HG03432 (cell line): Measurements from ENCODE around the gene YOD1.

Experiments
- ATAC-seq: cut with Tn5 transposase; IDR thresholded peaks from one replicate; pipeline ENCODE4 v1.9.1; 2021; ENCODE audit warnings: mild to moderate bottlenecking, moderate library complexity; ENCODE audit not compliant: unreplicated experiment

The YOD1 gene

DNA sequence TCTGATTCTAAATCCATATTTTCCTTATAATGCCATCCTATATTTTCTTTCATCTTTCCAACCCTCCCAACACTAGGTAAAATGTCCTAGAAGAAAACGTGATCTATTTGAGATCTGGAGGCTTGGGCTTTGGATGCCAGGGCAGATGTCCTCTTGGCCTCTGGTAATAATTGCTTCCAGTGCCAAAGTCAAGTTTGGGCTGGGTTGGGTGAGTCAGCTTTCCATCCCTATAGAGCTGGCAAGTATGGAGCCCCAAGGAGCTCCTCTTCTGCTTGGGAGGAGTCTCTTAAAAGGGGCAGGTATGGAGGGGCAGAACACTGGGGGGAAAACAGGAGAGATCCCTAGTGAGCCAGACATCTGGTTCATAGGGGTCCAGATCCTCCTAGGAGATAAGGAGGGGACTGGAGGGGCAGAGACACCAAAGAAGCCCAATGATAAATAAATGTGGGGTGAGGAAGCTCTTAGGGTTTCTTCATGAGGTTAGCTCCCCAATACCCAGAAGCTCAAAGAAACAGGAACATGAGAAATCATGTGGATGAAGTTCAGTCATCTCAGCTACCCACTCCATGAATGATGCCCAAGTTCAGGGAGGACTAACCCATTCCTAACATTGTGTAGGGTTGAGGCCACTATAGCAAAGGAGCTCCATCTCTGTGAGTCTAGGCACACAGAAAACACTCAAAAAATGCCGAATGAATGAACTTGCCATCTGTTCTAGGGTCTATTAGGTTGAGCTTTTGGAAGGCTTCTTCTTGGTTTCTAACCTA lies 21.9 kb downstream of the YOD1 start:
- ATAC-seq = no peak

- no peak for ATAC-seq
These were observed 23.1 kb downstream of the YOD1 start for GRCh38 chr1:207027921-207028320.

GRCh38 chr1:207027206-207027777 lies 23.7 kb downstream of the YOD1 start:
- no peak for ATAC-seq

DNA sequence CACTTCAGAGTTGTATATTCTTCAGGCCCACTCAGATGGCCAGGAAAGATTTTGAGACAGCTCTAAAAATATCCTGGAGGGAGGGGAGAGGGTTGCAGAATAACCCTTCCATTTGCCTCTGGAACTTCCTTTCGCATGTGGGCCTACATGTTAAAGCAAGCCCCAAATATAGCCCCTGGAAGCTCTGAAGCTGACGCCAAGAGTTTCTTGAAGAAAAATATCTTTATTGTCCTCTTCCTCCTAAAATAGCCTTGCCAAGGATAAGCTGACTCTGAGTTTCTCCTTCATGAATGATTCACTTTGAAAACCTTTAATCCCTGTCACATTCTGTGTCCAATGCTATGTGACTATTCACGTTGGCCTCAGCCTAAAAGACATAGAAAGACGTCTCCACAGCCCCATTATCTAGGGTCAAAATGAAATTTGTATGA lies 24.9 kb downstream of the YOD1 start:
- ATAC-seq = no peak

DNA sequence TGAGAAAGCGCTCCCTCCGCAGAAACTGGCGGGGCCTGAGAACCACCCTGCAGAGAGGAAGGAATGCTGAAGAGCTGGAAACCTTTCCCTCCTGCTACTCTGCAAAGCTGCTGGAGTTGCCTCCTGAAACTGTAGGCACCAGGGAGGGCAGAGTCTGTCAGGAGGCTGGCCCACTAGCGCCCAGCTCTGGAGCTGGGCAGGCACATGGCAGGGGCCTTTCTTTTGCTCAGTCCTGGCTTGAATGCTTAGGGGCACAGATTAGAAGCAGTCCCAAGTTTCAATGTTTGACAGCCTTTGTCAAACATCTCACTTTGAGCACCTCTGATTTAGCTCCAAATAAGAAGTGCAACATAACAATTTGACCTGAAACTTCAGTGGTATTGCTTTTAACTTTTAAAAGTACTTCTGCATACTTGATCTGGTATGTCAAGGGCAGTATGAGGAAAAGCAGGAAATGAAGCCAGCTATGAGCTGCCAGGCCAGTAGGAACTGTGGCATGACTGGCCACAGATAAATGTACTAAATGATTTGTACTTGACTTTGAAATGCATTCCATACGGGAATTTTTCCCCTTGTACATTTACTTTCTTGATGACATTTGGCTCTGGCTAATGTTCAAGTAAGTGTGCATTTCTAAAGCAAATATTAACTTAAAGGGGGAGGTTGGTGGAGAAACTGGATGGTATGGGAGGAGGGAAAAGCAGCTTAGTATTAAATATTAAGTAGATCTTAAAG lies 25.7 kb downstream of the YOD1 start:
- no peak for ATAC-seq

GRCh38 chr1:207024202-207025145 lies 26.5 kb downstream of the YOD1 start:
- no peak for ATAC-seq

DNA sequence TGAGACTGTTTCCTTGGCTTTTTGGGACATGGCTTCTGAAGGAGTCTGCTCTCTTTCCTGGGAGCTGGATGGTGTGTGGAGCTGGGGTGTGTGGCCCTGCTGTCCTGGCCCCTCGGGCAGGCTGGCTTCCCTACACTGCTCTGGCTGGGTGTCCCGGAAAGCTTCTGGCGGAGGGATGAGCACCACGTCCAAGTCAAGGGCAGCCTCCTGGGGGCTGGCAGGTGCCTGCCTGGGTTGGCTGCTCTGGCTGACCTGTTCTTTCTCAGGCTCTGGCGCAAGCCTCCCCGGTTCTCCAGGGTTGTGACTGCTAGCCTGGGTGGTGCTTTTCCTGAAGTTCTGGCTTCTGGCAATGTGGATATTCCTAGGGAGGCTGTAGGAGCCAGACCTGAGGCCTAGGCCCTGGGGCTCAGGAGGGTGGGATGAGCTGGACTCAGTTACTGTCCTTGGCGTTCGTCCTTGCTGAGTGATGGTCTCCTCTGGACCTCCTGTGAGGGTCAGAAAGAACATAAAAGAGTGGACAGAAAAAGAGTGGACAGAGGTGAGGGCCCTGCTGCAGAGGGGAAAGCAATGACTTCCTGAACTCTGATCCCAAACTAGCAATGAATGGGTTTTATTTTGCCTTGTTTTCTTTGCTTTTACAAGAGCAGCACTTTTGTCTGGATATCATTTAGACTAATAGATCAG lies 27.9 kb downstream of the YOD1 start:
- ATAC-seq = no peak

- no peak for ATAC-seq
These were observed 29.0 kb downstream of the YOD1 start for GRCh38 chr1:207021876-207022596.

DNA sequence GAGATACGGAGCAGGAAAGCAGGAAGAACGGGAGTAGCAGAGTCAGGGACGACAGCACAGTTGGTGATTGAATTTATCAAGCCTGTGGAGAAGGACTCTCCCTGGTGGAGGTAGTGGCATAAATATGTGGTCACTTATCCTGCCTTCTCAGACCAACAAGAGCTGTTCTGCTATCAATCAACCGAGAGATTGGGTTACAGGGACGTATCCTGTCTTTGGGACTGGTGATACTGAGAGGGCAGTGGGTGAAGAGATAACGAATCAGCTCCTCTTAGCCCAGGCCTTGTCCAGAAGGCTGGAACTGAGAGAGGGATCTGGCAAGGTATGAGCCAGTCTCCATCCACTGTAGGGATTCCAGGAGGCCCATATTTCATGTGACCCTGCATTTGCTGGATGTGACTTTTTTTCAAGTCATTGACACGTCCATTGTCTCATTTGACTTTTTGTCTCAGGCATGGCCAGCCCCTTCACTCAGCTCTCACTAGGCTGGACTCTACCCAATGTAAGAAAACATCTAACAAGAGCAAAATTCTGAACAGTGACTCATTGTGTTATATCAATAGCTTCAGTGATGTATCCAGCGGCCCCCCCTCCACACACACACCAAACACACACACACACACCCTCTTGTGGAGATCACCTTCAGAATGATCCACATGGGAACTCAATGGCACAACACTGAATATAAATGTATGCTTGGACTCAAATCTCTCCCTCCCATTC lies 29.7 kb downstream of the YOD1 start:
- ATAC-seq = no peak

GRCh38 chr1:207020709-207021107 lies 30.3 kb downstream of the YOD1 start:
- ATAC-seq = no peak

DNA sequence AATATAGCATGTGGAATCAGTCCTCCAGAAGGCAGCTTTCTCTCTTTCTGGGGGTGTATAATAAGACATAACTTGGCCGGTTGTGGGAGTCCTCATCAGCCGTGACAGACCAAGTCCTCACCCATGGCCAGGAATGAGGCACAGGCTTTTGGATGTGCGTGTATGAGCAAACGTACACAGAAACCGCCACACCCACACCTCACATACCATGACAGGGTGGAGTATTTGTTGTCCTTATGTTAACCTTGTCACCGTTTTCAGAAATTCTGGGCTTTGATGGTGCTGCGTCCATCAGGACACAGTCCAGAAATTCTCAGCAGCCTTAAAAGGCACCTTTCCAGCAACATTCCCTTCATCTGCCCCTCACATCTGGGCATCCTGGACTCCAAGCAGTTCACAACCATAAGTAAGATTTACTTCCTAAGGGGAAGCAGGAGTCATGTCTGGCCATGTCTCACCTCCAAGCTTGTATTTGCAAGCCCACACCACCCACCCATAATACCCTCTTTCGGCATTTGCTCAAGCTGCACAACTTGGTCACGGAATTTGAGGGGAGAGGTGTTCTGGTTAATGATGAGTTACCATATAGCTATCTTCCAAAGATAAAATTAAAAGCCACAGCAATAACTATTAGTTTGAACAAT lies 30.8 kb downstream of the YOD1 start:
- no peak for ATAC-seq

DNA sequence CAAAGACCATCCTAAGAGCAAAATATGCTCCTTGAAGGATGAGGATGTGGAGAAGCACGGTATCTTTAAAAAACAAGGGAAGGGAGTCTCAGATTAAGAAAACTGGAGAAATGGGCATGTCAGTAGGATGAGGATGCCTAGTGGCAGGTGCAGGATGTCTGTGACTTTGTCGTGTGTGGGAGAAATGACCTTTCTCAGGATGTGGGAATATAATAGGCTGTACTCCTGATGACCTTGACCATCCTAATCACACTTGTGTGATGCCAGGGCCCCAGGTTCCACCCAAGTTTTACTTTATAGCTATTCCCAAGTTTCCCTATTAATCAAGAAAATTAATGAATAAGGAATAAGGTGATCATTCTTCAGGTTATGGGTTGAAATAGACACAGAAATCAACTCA lies 31.3 kb downstream of the YOD1 start:
- ATAC-seq = no peak

- ATAC-seq = no peak
These were observed 31.8 kb downstream of the YOD1 start for GRCh38 chr1:207019161-207019560.

GRCh38 chr1:207018707-207019106 lies 32.3 kb downstream of the YOD1 start:
- no peak for ATAC-seq

- ATAC-seq = no peak
These were observed 33.1 kb downstream of the YOD1 start for GRCh38 chr1:207017615-207018559.

GRCh38 chr1:207015791-207016190 lies 35.2 kb downstream of the YOD1 start:
- no peak for ATAC-seq

DNA sequence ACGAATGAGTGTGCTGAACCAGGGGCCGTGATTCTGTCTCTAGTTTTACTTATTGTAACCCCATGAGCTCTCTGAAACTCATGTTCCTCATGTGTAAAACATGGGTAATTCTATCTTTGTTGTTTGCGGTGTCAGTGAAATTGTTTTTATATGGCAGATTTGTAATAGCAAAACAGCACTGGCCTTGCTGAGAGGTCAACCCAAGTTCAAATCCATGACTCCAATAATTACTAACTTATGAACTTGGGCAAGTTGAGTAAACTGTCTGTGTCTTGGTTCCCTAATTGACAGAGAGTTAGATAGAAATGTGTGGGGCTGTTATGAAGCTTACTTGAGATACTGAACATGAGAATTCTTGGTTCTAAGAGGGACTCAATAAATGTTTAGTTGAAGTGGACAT lies 36.3 kb downstream of the YOD1 start:
- ATAC-seq = no peak
